Gastrocnemius medialis (tissue), 4 donors: Measurements from ENCODE around the gene CLNS1A.

Experiments used
- CTCF ChIP-seq, 5 experiments: fragments of 450-650 bp in 3 of 5; fragments of 200-600 bp in 2 of 5; sonication (generic) in 2 of 5; IDR thresholded peaks in 4 of 5; conservative IDR thresholded peaks in 1 of 5; 1 replicate in 4 of 5; 2 replicates in 1 of 5; pipeline ENCODE4 v1.5.1; 2016 to 2019; ENCODE audit warnings: antibody characterized with exemption in 5 of 5, mild to moderate bottlenecking in 3 of 5, moderate library complexity in 3 of 5
- POLR2A ChIP-seq, 2 donors: fragments of 450-650 bp; IDR thresholded peaks; one replicate each; pipeline ENCODE4 v1.6.1; 2017; ENCODE audit warnings: antibody characterized with exemption in 2 of 2, mild to moderate bottlenecking in 2 of 2, moderate library complexity in 2 of 2

- no peak for TF ChIP-seq CTCF (IDR thresholded peaks at IDR 0.05 in 4 of 5, conservative IDR thresholded peaks at IDR 0.05 in 1 of 5)
- TF ChIP-seq POLR2A (IDR thresholded peaks at IDR 0.05), result no peak
These were observed 20.8 kb upstream of the CLNS1A start for GRCh38 chr11:77658213-77659013.
